HG02571 (cell line): ENCODE measurements around the gene GTPBP4.
"Not testable (repeated sequence)": the region's sequence is repeated elsewhere in the genome, so short reads cannot be mapped to it uniquely, and the experiment has no call there.

ENCODE experiments used
- ATAC-seq: cut with Tn5 transposase; IDR thresholded peaks from one replicate; pipeline ENCODE4 v1.9.1; 2021; ENCODE audit warnings: mild to moderate bottlenecking, moderate library complexity; ENCODE audit not compliant: unreplicated experiment

The GTPBP4 gene

GRCh38 chr10:988667-989545, 672 bp downstream of the GTPBP4 start:
- ATAC-seq: peak; percentile 2

- no peak for ATAC-seq
Measured at GRCh38 chr10:990808-991207, 2.6 kb downstream of the GTPBP4 start.

- ATAC-seq: no peak
Measured at GRCh38 chr10:992467-992866, 4.2 kb downstream of the GTPBP4 start.

- ATAC-seq: no peak
Measured at GRCh38 chr10:992871-993270, 4.6 kb downstream of the GTPBP4 start.

GRCh38 chr10:994836-995558, 6.8 kb downstream of the GTPBP4 start:
- no peak for ATAC-seq

GRCh38 chr10:995559-995926, 7.3 kb downstream of the GTPBP4 start:
- ATAC-seq: no peak

- no peak for ATAC-seq
Measured at GRCh38 chr10:996031-996430, 7.8 kb downstream of the GTPBP4 start.

GRCh38 chr10:997266-998022, 9.2 kb downstream of the GTPBP4 start:
- ATAC-seq: no peak

GRCh38 chr10:1002425-1003006, 14.3 kb downstream of the GTPBP4 start:
- ATAC-seq: no peak

- no peak for ATAC-seq
Measured at GRCh38 chr10:1003884-1004670, 15.8 kb downstream of the GTPBP4 start.

- ATAC-seq: no peak
Measured at GRCh38 chr10:1006573-1006972, 18.3 kb downstream of the GTPBP4 start.

- ATAC-seq: no peak
Measured at GRCh38 chr10:1007583-1007982, 19.3 kb downstream of the GTPBP4 start.

- no peak for ATAC-seq
Measured at GRCh38 chr10:1009071-1009494, 20.8 kb downstream of the GTPBP4 start.

- ATAC-seq: not testable (repeated sequence)
Measured at GRCh38 chr10:1009947-1010346, 21.7 kb downstream of the GTPBP4 start.

GRCh38 chr10:1010703-1011102, 22.5 kb downstream of the GTPBP4 start:
- ATAC-seq: no peak

GRCh38 chr10:1011696-1012095, 23.5 kb downstream of the GTPBP4 start:
- ATAC-seq: no peak

GRCh38 chr10:1015688-1016087, 27.5 kb downstream of the GTPBP4 start:
- no peak for ATAC-seq

- ATAC-seq: no peak
Measured at GRCh38 chr10:1019362-1019761, 31.1 kb downstream of the GTPBP4 start.

GRCh38 chr10:1020460-1020859, 32.2 kb downstream of the GTPBP4 start:
- no peak for ATAC-seq

GRCh38 chr10:1020958-1021357, 32.7 kb downstream of the GTPBP4 start:
- ATAC-seq: no peak
